Measurements from ENCODE around the gene PTP4A2.

DNA sequence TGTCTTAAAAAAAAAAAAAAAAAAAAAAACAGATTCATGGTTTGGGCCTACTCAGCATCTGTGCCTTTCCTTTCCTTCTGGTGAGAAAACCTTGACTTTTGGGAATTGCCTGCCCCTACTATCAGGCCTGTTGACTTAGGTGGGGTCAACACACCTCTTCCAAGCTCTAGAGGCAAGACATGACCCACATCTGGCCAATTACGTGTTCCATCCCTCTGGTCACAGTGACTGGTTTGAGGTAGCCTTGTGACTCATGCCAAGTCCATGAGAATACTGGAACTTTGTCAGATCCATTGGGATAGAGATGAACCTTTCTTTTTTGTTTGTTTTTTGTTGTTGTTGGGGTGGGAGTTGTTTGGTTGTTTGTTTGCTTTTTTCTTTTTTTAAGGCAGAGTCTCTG is 38.2 kb upstream of the PTP4A2 start:
- TF ChIP-seq, protein P1, sequence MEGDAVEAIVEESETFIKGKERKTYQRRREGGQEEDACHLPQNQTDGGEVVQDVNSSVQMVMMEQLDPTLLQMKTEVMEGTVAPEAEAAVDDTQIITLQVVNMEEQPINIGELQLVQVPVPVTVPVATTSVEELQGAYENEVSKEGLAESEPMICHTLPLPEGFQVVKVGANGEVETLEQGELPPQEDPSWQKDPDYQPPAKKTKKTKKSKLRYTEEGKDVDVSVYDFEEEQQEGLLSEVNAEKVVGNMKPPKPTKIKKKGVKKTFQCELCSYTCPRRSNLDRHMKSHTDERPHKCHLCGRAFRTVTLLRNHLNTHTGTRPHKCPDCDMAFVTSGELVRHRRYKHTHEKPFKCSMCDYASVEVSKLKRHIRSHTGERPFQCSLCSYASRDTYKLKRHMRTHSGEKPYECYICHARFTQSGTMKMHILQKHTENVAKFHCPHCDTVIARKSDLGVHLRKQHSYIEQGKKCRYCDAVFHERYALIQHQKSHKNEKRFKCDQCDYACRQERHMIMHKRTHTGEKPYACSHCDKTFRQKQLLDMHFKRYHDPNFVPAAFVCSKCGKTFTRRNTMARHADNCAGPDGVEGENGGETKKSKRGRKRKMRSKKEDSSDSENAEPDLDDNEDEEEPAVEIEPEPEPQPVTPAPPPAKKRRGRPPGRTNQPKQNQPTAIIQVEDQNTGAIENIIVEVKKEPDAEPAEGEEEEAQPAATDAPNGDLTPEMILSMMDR (IDR thresholded peaks at IDR 0.05): no peak
- no peak for TF ChIP-seq ZFX (IDR thresholded peaks at IDR 0.05; ENCODE audit: borderline replicate concordance)

Measured in 22Rv1 (cell line).